ENCODE measurements around the gene TMEM147. TPM values are rescaled to one million over a fixed set of nuclear protein-coding genes. Genes with fewer than 3 reads are reported as not detected.
A peak's percentile ranks its signal among the peaks of the same experiment; 100 is the strongest.
"Not testable (repeated sequence)": the region's sequence is repeated elsewhere in the genome, so short reads cannot be mapped to it uniquely, and the experiment has no call there.

The TMEM147 gene
- total and polyA plus RNA-seq, 2 of the 13 experiments (the other 11 are each of a cell fraction or from before 2014, with no cell fraction given): 141 to 176 TPM

DNA sequence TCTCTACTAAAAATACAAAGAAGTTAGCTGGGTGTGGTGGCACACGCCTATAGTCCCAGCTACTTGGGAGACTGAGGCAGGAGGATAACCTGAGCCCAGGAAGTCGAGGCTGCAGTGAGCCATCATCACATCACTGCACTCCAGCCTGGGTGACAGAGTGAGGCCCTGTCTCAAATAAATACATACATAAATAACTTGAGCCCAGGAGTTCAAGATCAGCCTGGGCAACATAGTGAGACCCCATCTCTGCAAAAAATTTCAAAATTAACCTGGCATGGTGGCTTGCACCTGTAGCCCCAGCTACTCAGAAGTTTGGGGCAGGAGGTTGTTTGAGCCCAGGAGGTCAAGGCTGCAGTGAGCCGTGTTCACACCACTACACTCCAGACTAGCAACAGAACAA is 49.6 kb downstream of the TMEM147 start:
- H4K20me1 ChIP-seq (ENCODE audit: insufficient read depth, low read length); intact Hi-C loops (cut with micrococcal nuclease; ENCODE audit: unreplicated experiment); H2AFZ ChIP-seq (ENCODE audit: low read length); DNase-seq (ENCODE audit: low spot score); H3K9me3 ChIP-seq (ENCODE audit: low read length); H3K79me2 ChIP-seq (ENCODE audit: insufficient read depth, low read length); H3K4me2 ChIP-seq (ENCODE audit: low read depth, low read length); BruUV-seq (replicated peaks); H3K4me3 ChIP-seq (replicated peaks in 1 of 3; ENCODE audit: insufficient read depth in 1 of 3, low read depth in 2 of 3, low read length in 3 of 3); in situ Hi-C loops (cut with HindIII; ENCODE audit: extremely low pct_ligation_motif_present, low pct_unique_long_range_greater_than_20kb); ATAC-seq; CTCF ChIA-PET (ENCODE audit: low intra/inter-chr PET ratio, low total read pairs); H3K9ac ChIP-seq (ENCODE audit: insufficient read depth, low read depth, low read length); FAIRE-seq; H3K27ac ChIP-seq (ENCODE audit: extremely low read length, insufficient read depth, low read length); H3K36me3 ChIP-seq (replicated peaks in 1 of 2; ENCODE audit: control insufficient read depth in 1 of 2, insufficient read depth in 2 of 2, low read length in 2 of 2); H3K27me3 ChIP-seq (ENCODE audit: control insufficient read depth in 1 of 2, insufficient read depth in 2 of 2, low read length in 2 of 2); POLR2A ChIA-PET: not testable (repeated sequence)
- 36% methylated on average over 3 of the region's 3 CpGs for WGBS (ENCODE audit: low lambda C conversion rate)
- peaks cover 31% of the 10 kb centered on the region for H3K4me1 ChIP-seq (ENCODE audit: insufficient read depth, low read length)
- peak; percentile 91 for TF ChIP-seq ZNF121 (CRISPR knock-in tag; IDR thresholded peaks at IDR 0.05)
- TF ChIP-seq, protein P1, sequence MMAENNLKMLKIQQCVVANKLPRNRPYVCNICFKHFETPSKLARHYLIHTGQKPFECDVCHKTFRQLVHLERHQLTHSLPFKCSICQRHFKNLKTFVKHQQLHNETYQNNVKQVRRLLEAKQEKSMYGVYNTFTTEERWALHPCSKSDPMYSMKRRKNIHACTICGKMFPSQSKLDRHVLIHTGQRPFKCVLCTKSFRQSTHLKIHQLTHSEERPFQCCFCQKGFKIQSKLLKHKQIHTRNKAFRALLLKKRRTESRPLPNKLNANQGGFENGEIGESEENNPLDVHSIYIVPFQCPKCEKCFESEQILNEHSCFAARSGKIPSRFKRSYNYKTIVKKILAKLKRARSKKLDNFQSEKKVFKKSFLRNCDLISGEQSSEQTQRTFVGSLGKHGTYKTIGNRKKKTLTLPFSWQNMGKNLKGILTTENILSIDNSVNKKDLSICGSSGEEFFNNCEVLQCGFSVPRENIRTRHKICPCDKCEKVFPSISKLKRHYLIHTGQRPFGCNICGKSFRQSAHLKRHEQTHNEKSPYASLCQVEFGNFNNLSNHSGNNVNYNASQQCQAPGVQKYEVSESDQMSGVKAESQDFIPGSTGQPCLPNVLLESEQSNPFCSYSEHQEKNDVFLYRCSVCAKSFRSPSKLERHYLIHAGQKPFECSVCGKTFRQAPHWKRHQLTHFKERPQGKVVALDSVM (CRISPR knock-in tag; IDR thresholded peaks at IDR 0.05): 0 out of 2 replicates have a peak, but pooled peaks have one; percentile 5

- Histone ChIP-seq H3K9ac (ENCODE audit: insufficient read depth, low read depth, low read length) (no peak overlapping the region), H3K9me3 (ENCODE audit: low read length) (no peaks in the 10 kb centered on the region), H3K27ac (ENCODE audit: extremely low read length, insufficient read depth, low read length) (no peak overlapping the region), H3K4me2 (ENCODE audit: low read depth, low read length) (no peak overlapping the region), H2AFZ (ENCODE audit: low read length) (no peak overlapping the region), H3K27me3 (ENCODE audit: control insufficient read depth in 1 of 2, insufficient read depth in 2 of 2, low read length in 2 of 2) (no peaks in the 10 kb centered on the region), H3K36me3 (replicated peaks in 1 of 2; ENCODE audit: control insufficient read depth in 1 of 2, insufficient read depth in 2 of 2, low read length in 2 of 2) (no peaks in the 10 kb centered on the region), H3K4me3 (replicated peaks in 1 of 3; ENCODE audit: insufficient read depth in 1 of 3, low read depth in 2 of 3, low read length in 3 of 3) (no peak overlapping the region), H3K79me2 (ENCODE audit: insufficient read depth, low read length) (no peaks in the 10 kb centered on the region), H3K4me1 (ENCODE audit: insufficient read depth, low read length) (peaks cover 31% of the 10 kb centered on the region), H4K20me1 (ENCODE audit: insufficient read depth, low read length) (no peaks in the 10 kb centered on the region)
- ATAC-seq: no peak
- in situ Hi-C loops (cut with HindIII; ENCODE audit: extremely low pct_ligation_motif_present, low pct_unique_long_range_greater_than_20kb): no loop called here
- no TSS peak for BruUV-seq (replicated peaks)
- no peak for DNase-seq (ENCODE audit: low spot score)
- POLR2A ChIA-PET: interaction anchor here (1.2 kb wide), 1 partner anchor 9 kb away, joined by 12 read pairs; no protein-coding TSS in a partner anchor
- CTCF ChIA-PET (ENCODE audit: low intra/inter-chr PET ratio, low total read pairs): no interaction called here
- 95% methylated on average over 1 of the region's 1 CpG for WGBS (ENCODE audit: low lambda C conversion rate)
- intact Hi-C loops (cut with micrococcal nuclease; ENCODE audit: unreplicated experiment): no loop called here
- TF ChIP-seq HNRNPK (IDR thresholded peaks at IDR 0.05; ENCODE audit: low read depth, low read length, poor library complexity, severe bottlenecking): peak; percentile 17
- TF ChIP-seq CC2D1A (CRISPR knock-in tag; IDR thresholded peaks at IDR 0.05): no peak
- no peak for FAIRE-seq
Observed at GRCh38 chr19:35595928-35596327, 50.5 kb downstream of the TMEM147 start.

Measured in HepG2 (cell line).